Adrenal gland (tissue), 5 donors: ENCODE data around the gene RASSF4.

Source experiments
- CTCF ChIP-seq, 6 experiments: fragments of 450-650 bp in 4 of 6; fragments of 200-600 bp in 2 of 6; sonication (generic) in 1 of 6; IDR thresholded peaks; 1 replicate in 5 of 6; 2 replicates in 1 of 6; pipeline versions ENCODE4 v1.5.1 to v1.8.0; 2016 to 2021; ENCODE audit warnings: antibody characterized with exemption in 6 of 6, mild to moderate bottlenecking in 2 of 6, moderate library complexity in 1 of 6
- POLR2A ChIP-seq, 2 donors: fragments of 450-650 bp; IDR thresholded peaks; one replicate each; pipeline ENCODE4 v1.6.1; 2017; ENCODE audit warnings: antibody characterized with exemption in 2 of 2, mild to moderate bottlenecking in 2 of 2, moderate library complexity in 1 of 2
- donor health status: DM: no; HTN: no; CAD: no.

- TF ChIP-seq POLR2A (IDR thresholded peaks at IDR 0.05): no peak
- TF ChIP-seq CTCF (IDR thresholded peaks at IDR 0.05): no peak
Measured at GRCh38 chr10:44963772-44964633, 4.4 kb downstream of the RASSF4 start.
